ENCODE measurements around the gene NFIC.
A peak's percentile ranks its signal among the peaks of the same experiment; 100 is the strongest.
"Not testable (repeated sequence)": the region's sequence is repeated elsewhere in the genome, so short reads cannot be mapped to it uniquely, and the experiment has no call there.

The NFIC gene

DNA sequence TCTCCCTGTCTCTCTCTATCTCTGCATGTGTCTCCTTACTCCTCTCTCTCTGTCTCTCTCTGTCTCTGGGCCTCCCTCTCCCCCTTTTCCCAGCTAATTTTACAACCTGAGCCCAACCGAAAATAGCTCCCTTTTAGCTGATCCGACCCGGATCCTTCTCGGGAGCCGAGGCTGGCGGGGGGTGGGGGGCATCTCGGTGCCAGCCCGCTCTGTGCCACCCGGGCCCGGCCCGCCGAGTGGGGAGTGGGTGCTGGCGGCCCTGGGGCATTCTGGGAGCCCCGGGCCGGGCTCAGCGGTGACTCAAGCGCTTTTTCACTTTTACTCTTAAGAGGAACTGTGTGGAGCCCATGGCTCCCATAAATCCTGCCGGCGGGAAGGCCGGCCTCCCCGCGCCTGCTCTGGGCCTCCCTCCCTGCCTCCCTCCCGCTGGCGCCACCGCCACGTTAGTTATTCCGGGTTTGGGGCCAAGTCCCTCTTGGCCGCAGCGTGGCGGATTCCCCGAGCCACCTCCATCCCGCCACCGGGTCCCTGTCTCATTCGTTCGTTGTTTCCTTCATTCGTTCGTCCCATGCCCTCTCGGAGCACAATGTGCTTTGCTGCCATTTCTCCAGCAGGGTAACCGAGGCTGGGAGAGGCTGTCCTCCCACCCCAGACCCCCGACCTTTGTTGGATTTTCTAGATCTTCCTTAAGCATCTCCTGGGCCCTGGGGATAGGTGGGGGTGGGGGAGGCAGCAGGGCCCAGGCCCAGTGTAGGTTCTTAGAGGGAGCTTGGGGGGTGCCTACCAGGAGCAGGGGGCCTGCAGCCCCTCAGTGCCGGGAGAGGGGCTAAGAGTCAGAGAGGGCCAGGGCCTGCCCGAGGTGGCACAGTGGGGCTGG, 3.2 kb downstream of the NFIC start:
- DNase-seq (ENCODE audit: low spot score in 2 of 2) (no peak), ATAC-seq (ENCODE audit: low read depth) (no peak)
- H3K27ac Mint-ChIP-seq: peak overlapping the region; percentile 18
- peaks cover 41% of the 10 kb centered on the region for H3K4me1 Mint-ChIP-seq
- H3K4me3 Mint-ChIP-seq: peak overlapping the region; percentile 75
- H3K9me3 Mint-ChIP-seq: no peaks in the 10 kb centered on the region
- peaks cover 5% of the 10 kb centered on the region for H3K36me3 Mint-ChIP-seq
- peaks cover 14% of the 10 kb centered on the region for H3K27me3 Mint-ChIP-seq

- peaks cover 41% of the 10 kb centered on the region for H3K4me1 Mint-ChIP-seq
- peak overlapping the region; percentile 60 for H3K4me3 Mint-ChIP-seq
- peaks cover 5% of the 10 kb centered on the region for H3K36me3 Mint-ChIP-seq
- no peak for ATAC-seq (ENCODE audit: low read depth)
- peak overlapping the region; percentile 4 for H3K27ac Mint-ChIP-seq
- no peak for DNase-seq (ENCODE audit: low spot score in 2 of 2)
- peaks cover 11% of the 10 kb centered on the region for H3K27me3 Mint-ChIP-seq
- H3K9me3 Mint-ChIP-seq: no peaks in the 10 kb centered on the region
These were observed 3.9 kb downstream of the NFIC start for GRCh38 chr19:3370214-3370720.

DNA sequence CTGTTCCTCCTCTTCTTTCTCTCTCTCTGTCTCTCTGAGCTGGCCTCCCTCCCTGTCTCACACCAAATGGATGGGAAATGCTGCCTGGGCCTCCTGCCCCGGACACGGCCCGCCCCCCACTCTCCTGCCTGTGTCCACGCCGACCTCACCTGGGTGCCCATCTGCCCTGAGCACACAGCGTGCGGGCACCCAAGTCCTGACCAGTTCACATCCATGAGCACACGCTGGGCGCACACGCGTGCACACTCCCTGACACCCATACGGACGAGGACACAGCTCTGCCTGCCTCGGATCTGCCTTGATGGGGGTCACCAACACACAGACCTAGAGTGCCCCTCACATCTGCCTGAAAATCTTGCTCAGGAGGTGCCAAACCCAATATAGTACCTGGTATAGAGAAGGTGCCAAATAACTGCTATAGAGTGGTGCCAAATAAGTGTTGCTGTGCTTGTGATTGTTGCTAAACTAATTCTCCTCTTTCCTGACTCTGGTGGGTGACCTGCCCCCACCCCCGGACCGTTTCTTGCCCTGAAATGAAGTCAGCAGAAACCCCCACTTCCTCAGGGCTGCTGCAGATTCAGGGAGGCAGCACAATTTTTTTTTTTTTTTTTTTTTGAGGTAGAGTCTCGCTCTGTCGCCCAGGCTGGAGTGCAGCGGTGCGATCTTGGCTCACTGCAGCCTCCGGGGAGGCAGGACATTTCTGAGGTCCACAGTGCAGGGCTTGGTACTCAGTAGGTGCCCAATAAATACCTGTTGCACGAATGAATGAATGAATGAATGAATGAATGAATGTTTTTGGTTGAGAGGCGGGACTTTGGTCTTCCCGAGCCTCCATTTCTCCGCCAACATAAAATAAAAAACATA, 4.6 kb downstream of the NFIC start:
- Mint-ChIP-seq H3K27ac (peak overlapping the region; percentile 4), H3K9me3 (no peaks in the 10 kb centered on the region), H3K27me3 (peaks cover 8% of the 10 kb centered on the region), H3K4me3 (peak overlapping the region; percentile 60), H3K36me3 (peaks cover 5% of the 10 kb centered on the region), H3K4me1 (peaks cover 35% of the 10 kb centered on the region)
- DNase-seq (ENCODE audit: low spot score in 2 of 2) (no peak), ATAC-seq (ENCODE audit: low read depth) (peak; percentile 50)

- Mint-ChIP-seq H3K4me3 (no peak overlapping the region), H3K36me3 (peaks cover 5% of the 10 kb centered on the region), H3K4me1 (peaks cover 32% of the 10 kb centered on the region), H3K27ac (no peak overlapping the region), H3K9me3 (no peaks in the 10 kb centered on the region), H3K27me3 (peaks cover 6% of the 10 kb centered on the region)
- no peak for ATAC-seq (ENCODE audit: low read depth)
- DNase-seq (ENCODE audit: low spot score in 2 of 2): no peak
These were observed 6.0 kb downstream of the NFIC start for GRCh38 chr19:3372413-3372812.

DNA sequence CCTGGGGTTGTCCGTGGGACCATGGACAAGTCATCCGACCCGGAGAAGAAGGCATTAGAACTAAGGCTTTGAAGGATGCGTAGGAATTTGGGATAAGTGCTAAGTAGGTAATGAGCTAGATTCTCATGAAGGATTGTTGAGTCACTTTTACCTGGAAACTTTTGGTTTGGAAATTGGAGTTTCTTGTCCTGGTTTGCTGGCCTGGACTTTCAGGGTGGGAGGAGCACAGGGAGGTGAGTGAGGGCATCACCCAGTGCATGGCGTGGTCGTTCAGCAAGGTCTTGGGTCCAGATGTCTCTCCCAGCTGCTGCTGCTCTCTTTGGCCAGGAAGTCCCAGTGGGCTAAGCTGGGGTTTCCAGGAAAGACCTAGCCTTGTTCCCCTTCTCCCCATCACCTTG, 7.6 kb downstream of the NFIC start:
- DNase-seq (ENCODE audit: low spot score in 2 of 2) (no peak), ATAC-seq (ENCODE audit: low read depth) (no peak)
- Mint-ChIP-seq H3K27me3 (peaks cover 2% of the 10 kb centered on the region), H3K27ac (peak overlapping the region; percentile 14), H3K4me1 (peaks cover 28% of the 10 kb centered on the region), H3K36me3 (peaks cover 3% of the 10 kb centered on the region), H3K9me3 (no peaks in the 10 kb centered on the region), H3K4me3 (no peak overlapping the region)

DNA sequence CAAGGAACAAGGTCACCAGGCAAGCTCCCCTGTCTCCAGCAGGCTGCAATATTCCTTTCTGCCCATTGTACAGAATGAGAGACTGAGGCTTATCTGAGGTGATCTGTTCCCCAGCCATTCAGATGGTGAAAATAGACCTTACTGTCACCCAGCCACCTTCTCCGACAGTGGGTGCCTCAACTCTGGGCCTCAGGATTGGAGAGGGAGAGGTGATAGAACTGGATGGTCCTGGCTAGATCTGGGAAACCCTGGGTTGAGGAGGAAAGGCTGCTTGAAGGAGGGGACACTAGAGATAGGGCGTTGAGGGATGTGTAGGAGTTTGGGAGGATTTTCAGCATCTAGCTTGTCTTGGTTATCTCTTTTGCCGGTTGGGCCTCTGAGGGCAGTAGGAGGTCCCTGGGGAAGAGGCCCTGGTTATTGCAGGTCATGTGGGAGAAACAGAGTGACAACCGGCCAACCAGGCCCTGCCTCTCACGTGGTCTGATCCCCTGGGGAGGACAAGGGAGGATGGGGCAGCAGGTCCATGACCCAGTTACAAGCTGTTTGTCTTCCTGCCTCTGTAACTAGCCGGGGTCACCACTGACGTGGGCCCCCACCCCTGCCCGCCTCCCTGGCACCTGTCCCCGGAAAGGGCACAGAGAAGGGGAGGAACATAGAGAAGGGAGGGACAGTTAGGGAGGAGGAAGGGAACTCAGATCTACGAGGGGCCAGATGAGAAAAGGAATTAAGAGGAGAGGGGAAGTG, 8.2 kb downstream of the NFIC start:
- H3K27me3 Mint-ChIP-seq: no peaks in the 10 kb centered on the region
- H3K36me3 Mint-ChIP-seq: peaks cover 1% of the 10 kb centered on the region
- no peak for ATAC-seq (ENCODE audit: low read depth)
- no peaks in the 10 kb centered on the region for H3K9me3 Mint-ChIP-seq
- peaks cover 24% of the 10 kb centered on the region for H3K4me1 Mint-ChIP-seq
- H3K27ac Mint-ChIP-seq: peak overlapping the region; percentile 14
- DNase-seq (ENCODE audit: low spot score in 2 of 2): no peak
- no peak overlapping the region for H3K4me3 Mint-ChIP-seq

GRCh38 chr19:3375221-3376090, 9.1 kb downstream of the NFIC start:
- DNase-seq (ENCODE audit: low spot score in 2 of 2): no peak
- H3K27me3 Mint-ChIP-seq: no peaks in the 10 kb centered on the region
- no peak for ATAC-seq (ENCODE audit: low read depth)

GRCh38 chr19:3376091-3376455, 9.7 kb downstream of the NFIC start:
- ATAC-seq (ENCODE audit: low read depth); H3K27ac Mint-ChIP-seq; DNase-seq (ENCODE audit: low spot score in 2 of 2); H3K4me3 Mint-ChIP-seq; H3K9me3 Mint-ChIP-seq; H3K27me3 Mint-ChIP-seq; H3K36me3 Mint-ChIP-seq: not testable (repeated sequence)
- peaks cover 12% of the 10 kb centered on the region for H3K4me1 Mint-ChIP-seq

More at GRCh38 chr19:3375221-3376090, 9.1 kb downstream of the NFIC start:
- H3K36me3 Mint-ChIP-seq: peaks cover 1% of the 10 kb centered on the region
- peaks cover 18% of the 10 kb centered on the region for H3K4me1 Mint-ChIP-seq
- H3K9me3 Mint-ChIP-seq: no peaks in the 10 kb centered on the region
- no peak overlapping the region for H3K4me3 Mint-ChIP-seq
- no peak overlapping the region for H3K27ac Mint-ChIP-seq

DNA sequence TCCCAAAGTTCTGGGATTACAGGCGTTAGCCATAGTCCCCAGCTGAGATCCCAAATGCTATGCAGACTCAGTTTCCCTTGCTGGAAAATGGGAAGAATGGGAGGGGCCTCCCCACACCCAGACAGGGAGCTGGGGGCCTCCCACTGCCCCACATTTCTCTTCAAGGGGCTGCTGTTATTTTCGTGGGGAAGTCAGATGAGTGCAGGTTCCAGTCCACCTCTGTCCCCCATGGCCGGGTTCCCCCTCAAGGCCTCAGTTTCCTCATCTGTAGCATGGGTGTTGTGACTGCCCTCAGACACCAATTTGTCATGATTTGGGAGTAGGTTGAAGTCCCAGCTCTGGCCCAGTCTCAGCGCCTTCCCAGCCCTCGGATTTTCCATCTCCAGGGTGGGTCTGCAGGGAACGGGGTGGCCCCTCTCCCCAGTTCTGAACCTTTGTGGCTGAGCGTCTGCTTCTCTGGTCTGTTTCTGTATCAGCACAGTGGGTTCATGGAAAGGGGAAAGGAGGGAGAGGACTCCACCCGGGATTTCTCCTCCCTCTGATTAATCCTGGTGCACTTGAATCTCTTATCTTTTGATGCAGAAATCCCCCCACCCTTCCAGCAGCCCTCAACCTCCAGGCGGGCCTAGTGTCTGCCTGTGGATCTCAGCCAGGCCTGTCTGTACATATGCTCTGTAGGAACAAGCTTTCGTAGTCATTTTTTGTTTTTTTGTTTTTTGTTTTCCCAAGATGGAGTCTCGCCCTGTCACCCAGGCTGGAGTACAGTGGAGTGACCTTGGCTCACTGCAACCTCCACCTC, 12.2 kb downstream of the NFIC start:
- H3K36me3 Mint-ChIP-seq: peaks cover 13% of the 10 kb centered on the region
- DNase-seq (ENCODE audit: low spot score in 2 of 2) (no peak), ATAC-seq (ENCODE audit: low read depth) (no peak)
- no peak overlapping the region for H3K27ac Mint-ChIP-seq
- H3K4me1 Mint-ChIP-seq: peaks cover 14% of the 10 kb centered on the region
- H3K27me3 Mint-ChIP-seq: no peaks in the 10 kb centered on the region
- no peak overlapping the region for H3K4me3 Mint-ChIP-seq
- H3K9me3 Mint-ChIP-seq: no peaks in the 10 kb centered on the region

DNA sequence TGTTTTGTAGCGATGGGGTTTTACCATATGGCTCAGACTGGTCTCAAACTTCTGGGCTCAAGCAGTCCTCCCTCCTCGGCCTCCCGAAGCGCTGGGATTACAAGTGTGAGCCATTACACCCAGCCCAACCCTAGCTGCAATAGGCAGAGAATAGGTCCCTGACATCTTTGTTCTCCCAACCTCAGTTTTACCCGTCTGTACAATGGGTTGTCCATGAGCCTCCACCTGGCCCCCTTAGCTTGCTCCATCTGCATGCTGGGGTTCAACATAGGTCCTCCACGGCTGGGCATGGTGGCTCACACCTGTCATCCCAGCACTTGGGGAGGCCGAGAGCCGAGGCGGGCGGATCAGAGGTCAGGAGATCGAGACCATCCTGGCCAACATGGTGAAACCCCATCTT, 14.4 kb downstream of the NFIC start:
- H3K27me3 Mint-ChIP-seq: no peaks in the 10 kb centered on the region
- ATAC-seq (ENCODE audit: low read depth) (no peak), DNase-seq (ENCODE audit: low spot score in 2 of 2) (no peak)
- H3K4me1 Mint-ChIP-seq: peaks cover 10% of the 10 kb centered on the region
- peaks cover 14% of the 10 kb centered on the region for H3K36me3 Mint-ChIP-seq
- H3K4me3 Mint-ChIP-seq: no peak overlapping the region
- no peak overlapping the region for H3K27ac Mint-ChIP-seq
- H3K9me3 Mint-ChIP-seq: no peaks in the 10 kb centered on the region

- peaks cover 14% of the 10 kb centered on the region for H3K36me3 Mint-ChIP-seq
- no peak for ATAC-seq (ENCODE audit: low read depth)
- no peak for DNase-seq (ENCODE audit: low spot score in 2 of 2)
- no peak overlapping the region for H3K27ac Mint-ChIP-seq
- no peaks in the 10 kb centered on the region for H3K27me3 Mint-ChIP-seq
- peaks cover 10% of the 10 kb centered on the region for H3K4me1 Mint-ChIP-seq
- H3K4me3 Mint-ChIP-seq: no peak overlapping the region
- no peaks in the 10 kb centered on the region for H3K9me3 Mint-ChIP-seq
These were observed 15.5 kb downstream of the NFIC start for GRCh38 chr19:3381701-3382372.

DNA sequence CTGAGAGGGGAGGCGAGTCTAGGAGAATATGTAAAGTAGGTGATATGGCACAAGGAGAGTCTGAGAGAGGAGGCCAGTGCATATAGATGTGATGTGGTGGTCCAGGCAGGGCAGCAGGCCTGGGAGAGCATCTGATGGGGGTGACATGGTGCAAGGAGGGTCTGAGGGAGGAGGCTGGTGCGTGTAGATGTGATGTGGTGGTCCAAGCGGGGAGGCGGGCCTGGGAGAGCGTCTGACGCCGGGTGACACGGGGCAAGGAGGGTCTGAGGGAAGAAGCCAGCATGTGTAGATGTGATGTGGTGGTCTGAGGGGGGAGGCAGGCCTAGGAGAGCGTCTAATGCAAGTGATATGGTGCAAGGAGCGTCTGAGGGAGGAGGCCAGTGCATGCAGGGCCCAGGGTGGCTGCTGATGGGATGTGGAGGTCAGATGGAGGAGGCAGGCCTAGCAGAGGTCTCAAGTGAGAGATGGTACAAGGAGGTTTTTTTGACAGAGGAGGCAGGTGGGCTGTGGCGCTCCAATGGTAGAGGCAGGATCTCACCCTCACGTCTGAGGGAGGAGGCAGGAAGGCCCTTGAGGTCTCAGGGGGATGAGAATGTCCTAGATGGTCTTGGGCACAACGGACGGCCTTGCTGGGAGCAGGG, 16.2 kb downstream of the NFIC start:
- DNase-seq (ENCODE audit: low spot score in 2 of 2): no peak
- Mint-ChIP-seq H3K36me3 (peaks cover 14% of the 10 kb centered on the region), H3K4me1 (peaks cover 10% of the 10 kb centered on the region), H3K9me3 (no peaks in the 10 kb centered on the region), H3K27ac (no peak overlapping the region), H3K27me3 (no peaks in the 10 kb centered on the region), H3K4me3 (no peak overlapping the region)
- no peak for ATAC-seq (ENCODE audit: low read depth)
